Loucy (cell line): ENCODE results near the gene RIPK4.

Experiments
- CTCF ChIP-seq: fragments of 200-600 bp; sonication (generic); conservative IDR thresholded peaks from 2 replicates; pipeline ENCODE4 v1.5.1; 2014; ENCODE audit warnings: mild to moderate bottlenecking, antibody characterized with exemption, low read length
- EZH2phosphoT487 ChIP-seq: fragments of 200-600 bp; IDR thresholded peaks from 2 replicates; pipeline ENCODE4 v1.6.1; 2018; ENCODE audit warnings: antibody characterized with exemption, mild to moderate bottlenecking, moderate library complexity, borderline replicate concordance

GRCh38 chr21:41705546-41706262 is 61.1 kb downstream of the RIPK4 start:
- no peak for TF ChIP-seq CTCF
- no peak for TF ChIP-seq EZH2phosphoT487
